ENCODE measurements around the gene BTBD9.

GRCh38 chr6:38578075-38578474 lies 61.7 kb downstream of the BTBD9 start:
- TF ChIP-seq ZNF274 (IDR thresholded peaks at IDR 0.05; ENCODE audit: low read depth, low read length) (no peak), SUZ12 (IDR thresholded peaks at IDR 0.05; ENCODE audit: extremely low read depth, insufficient read depth, insufficient read length) (no peak)

Data from NT2/D1 (cell line).